HG02798 (cell line): ENCODE measurements around the gene TRPM8.

ENCODE experiments used
- ATAC-seq: cut with Tn5 transposase; IDR thresholded peaks from one replicate; pipeline ENCODE4 v1.9.1; 2021; ENCODE audit warnings: mild to moderate bottlenecking; ENCODE audit not compliant: unreplicated experiment, poor library complexity

The TRPM8 gene

GRCh38 chr2:233996461-233996860 lies 79.3 kb downstream of the TRPM8 start:
- ATAC-seq: no peak

- ATAC-seq: no peak
Observed at GRCh38 chr2:233997707-233998106, 80.5 kb downstream of the TRPM8 start.

GRCh38 chr2:233999182-233999581 lies 82.0 kb downstream of the TRPM8 start:
- no peak for ATAC-seq

- ATAC-seq: no peak
Observed at GRCh38 chr2:234001380-234002160, 84.4 kb downstream of the TRPM8 start.

- no peak for ATAC-seq
Observed at GRCh38 chr2:234002281-234002680, 85.1 kb downstream of the TRPM8 start.

GRCh38 chr2:234003972-234004617 lies 86.9 kb downstream of the TRPM8 start:
- no peak for ATAC-seq

GRCh38 chr2:234005126-234005525 lies 88.0 kb downstream of the TRPM8 start:
- ATAC-seq: no peak

GRCh38 chr2:234006501-234006900 lies 89.3 kb downstream of the TRPM8 start:
- no peak for ATAC-seq

- no peak for ATAC-seq
Observed at GRCh38 chr2:234014427-234014826, 97.3 kb downstream of the TRPM8 start.

- no peak for ATAC-seq
Observed at GRCh38 chr2:234015861-234016260, 98.7 kb downstream of the TRPM8 start.

GRCh38 chr2:234019896-234020295 lies 102.7 kb downstream of the TRPM8 start:
- no peak for ATAC-seq

GRCh38 chr2:234020332-234020731 lies 103.2 kb downstream of the TRPM8 start:
- ATAC-seq: no peak

GRCh38 chr2:234022424-234022823 lies 105.3 kb downstream of the TRPM8 start:
- no peak for ATAC-seq

- no peak for ATAC-seq
Observed at GRCh38 chr2:234024304-234024703, 107.1 kb downstream of the TRPM8 start.

GRCh38 chr2:234025466-234025865 lies 108.3 kb downstream of the TRPM8 start:
- no peak for ATAC-seq

- no peak for ATAC-seq
Observed at GRCh38 chr2:234025891-234026401, 108.8 kb downstream of the TRPM8 start.

- no peak for ATAC-seq
Observed at GRCh38 chr2:234026693-234027254, 109.6 kb downstream of the TRPM8 start.

- ATAC-seq: no peak
Observed at GRCh38 chr2:234027641-234028040, 110.5 kb downstream of the TRPM8 start.

- ATAC-seq: no peak
Observed at GRCh38 chr2:234029150-234029733, 112.1 kb downstream of the TRPM8 start.

- ATAC-seq: no peak
Observed at GRCh38 chr2:234031207-234031606, 114.0 kb downstream of the TRPM8 start.

GRCh38 chr2:234032279-234032856 lies 115.2 kb downstream of the TRPM8 start:
- no peak for ATAC-seq
